Measurements from ENCODE around the gene SLC29A3.

SLC29A3 gene

GRCh38 chr10:71395621-71396020 is 76.6 kb downstream of the SLC29A3 start:
- DNase-seq = peak; percentile 24

- DNase-seq = peak; percentile 69
Observed at GRCh38 chr10:71396084-71396710, 77.1 kb downstream of the SLC29A3 start.

GRCh38 chr10:71396711-71397295 is 77.7 kb downstream of the SLC29A3 start, which contains the start of gene CDH23:
TSS of gene CDH23 (plus strand) at chr10:71396920. CDS start at chr10:71439832, 42,912 bp downstream.
- DNase-seq = peak; percentile 22

GRCh38 chr10:71397296-71398212 is 78.5 kb downstream of the SLC29A3 start:
- DNase-seq = no peak

GRCh38 chr10:71398976-71399375 is 79.9 kb downstream of the SLC29A3 start:
- DNase-seq = no peak

- no peak for DNase-seq
Observed at GRCh38 chr10:71399946-71400345, 80.9 kb downstream of the SLC29A3 start.

- DNase-seq = no peak
Observed at GRCh38 chr10:71401056-71401455, 82.0 kb downstream of the SLC29A3 start.

- no peak for DNase-seq
Observed at GRCh38 chr10:71402005-71402404, 82.9 kb downstream of the SLC29A3 start.

GRCh38 chr10:71404503-71405295 is 85.6 kb downstream of the SLC29A3 start:
- DNase-seq = no peak

- DNase-seq = no peak
Observed at GRCh38 chr10:71406878-71407277, 87.8 kb downstream of the SLC29A3 start.

- no peak for DNase-seq
Observed at GRCh38 chr10:71408436-71409225, 89.6 kb downstream of the SLC29A3 start.

GRCh38 chr10:71409516-71410104 is 90.6 kb downstream of the SLC29A3 start:
- DNase-seq = no peak
